Adrenal gland (tissue), 5 donors: Measurements from ENCODE around the gene PRKAG3.

Experiments used
- CTCF ChIP-seq, 6 experiments: fragments of 450-650 bp in 4 of 6; fragments of 200-600 bp in 2 of 6; sonication (generic) in 1 of 6; IDR thresholded peaks; 1 replicate in 5 of 6; 2 replicates in 1 of 6; pipeline versions ENCODE4 v1.5.1 to v1.8.0; 2016 to 2021; ENCODE audit warnings: antibody characterized with exemption in 6 of 6, mild to moderate bottlenecking in 2 of 6, moderate library complexity in 1 of 6
- POLR2A ChIP-seq, 2 donors: fragments of 450-650 bp; IDR thresholded peaks; one replicate each; pipeline ENCODE4 v1.6.1; 2017; ENCODE audit warnings: antibody characterized with exemption in 2 of 2, mild to moderate bottlenecking in 2 of 2, moderate library complexity in 1 of 2
- donor health status: DM: no; HTN: no; CAD: no.

GRCh38 chr2:218812096-218812815 lies 19.3 kb downstream of the PRKAG3 start:
- TF ChIP-seq POLR2A (IDR thresholded peaks at IDR 0.05) (no peak), CTCF (IDR thresholded peaks at IDR 0.05) (no peak)
